Activated T-cell treated with anti-CD3 and anti-CD28 coated beads, Interleukin-2, amount 50 U/mL, for 1 hour (primary cell): ENCODE measurements around the gene NHSL2.
A peak's percentile ranks its signal among the peaks of the same experiment; 100 is the strongest.
"Not testable (repeated sequence)": the region's sequence is repeated elsewhere in the genome, so short reads cannot be mapped to it uniquely, and the experiment has no call there.

ENCODE experiments used
- DNase-seq: peaks from one replicate; pipeline ENCODE4 v3.0.0-alpha.2; 2020

Gene NHSL2

DNA sequence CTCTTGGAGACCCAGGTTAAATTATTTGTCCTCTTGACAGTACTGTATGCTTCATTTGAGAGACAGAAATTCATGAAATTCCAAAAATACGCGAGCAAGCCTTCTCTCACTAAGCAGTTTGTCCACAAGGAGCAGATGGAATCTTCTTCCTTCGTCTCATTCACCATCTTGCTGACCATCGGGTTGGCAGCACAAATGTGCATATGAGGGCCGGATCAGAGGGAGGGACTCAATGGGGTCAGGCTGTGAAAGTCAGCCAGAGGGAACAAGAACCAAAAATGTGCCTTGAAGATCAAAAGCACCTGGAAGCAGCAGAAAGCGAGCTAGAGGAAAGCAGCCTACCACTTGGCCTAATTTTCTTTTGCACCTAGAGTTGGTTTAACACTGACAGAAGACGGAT, 16.4 kb downstream of the NHSL2 start:
- no peak for DNase-seq

DNA sequence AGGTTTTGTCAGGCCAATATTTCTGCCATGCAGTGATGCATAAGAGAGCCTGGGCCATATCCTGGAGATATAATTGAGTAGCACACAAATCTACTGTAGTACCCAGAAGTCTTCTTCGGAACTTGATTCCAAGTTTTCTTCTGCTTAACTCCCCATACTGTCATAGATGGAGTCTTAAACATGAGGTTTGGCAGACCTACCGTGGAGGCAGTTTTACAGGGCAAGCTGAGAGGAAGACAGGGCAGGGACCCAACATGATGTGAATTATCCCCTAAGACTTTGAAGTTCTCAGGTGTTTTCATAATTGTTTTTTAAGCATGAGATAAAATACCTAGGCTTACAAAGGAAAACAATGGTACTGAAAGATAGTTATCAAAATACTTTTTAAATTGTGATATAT, 18.2 kb downstream of the NHSL2 start:
- DNase-seq: no peak

DNA sequence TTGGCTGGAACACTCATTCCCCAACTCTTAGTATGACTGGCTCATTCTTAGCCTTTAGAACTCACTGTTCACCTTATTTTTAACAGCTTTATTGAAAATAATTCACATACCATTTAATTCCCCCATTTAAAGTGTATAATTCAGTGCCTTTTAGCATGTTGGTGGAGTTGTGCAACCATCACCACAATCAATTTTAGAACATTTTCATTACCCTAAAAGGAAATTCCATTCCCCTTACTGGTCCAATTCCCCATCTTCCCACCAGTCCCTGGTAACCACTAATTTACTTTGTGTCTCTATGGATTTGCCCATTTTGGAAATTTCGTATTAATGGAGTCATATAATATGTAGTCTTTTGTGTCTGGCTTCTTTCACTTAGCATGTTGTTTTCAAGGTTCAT, 19.7 kb downstream of the NHSL2 start:
- DNase-seq: no peak

DNA sequence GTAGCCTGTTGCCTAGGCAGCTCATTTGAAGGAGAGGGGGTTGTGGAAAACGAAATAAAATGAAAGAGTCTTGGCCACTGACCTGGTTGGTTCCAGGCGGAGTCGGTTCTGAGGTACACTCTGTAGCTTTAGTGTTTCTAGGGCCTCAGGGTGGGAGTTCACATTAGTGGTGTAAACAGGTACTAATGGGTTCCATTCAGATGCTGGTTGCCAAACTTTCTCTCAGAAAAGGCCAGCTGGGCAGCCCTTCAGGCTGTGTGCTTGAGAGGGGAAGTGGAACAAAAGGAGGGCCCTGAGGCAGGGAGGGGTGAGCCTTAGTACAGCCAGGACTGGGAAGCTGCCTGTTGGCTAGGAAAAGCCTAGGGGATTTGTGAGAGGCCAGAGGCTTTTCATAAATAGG, 24.8 kb downstream of the NHSL2 start:
- DNase-seq: no peak

DNA sequence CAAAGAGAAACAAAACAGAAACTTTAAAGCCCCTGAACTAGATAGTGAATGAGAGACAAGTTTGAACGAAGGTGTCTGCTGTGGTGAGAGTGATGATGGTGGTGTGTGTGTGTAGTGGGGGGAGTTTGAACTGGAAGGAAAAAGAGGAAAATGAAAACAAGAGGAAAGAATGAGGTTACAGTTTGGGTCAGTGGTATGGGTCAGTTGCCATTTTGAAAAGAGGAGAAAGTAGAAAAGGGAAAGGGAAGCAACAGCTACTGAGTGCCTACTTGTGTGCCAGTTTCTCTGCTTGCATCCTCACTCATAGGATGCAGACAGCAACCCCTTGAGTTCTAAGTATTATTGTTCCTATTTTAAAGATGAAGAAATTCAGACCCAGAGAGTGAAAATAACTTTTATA, 26.0 kb downstream of the NHSL2 start:
- DNase-seq: no peak

DNA sequence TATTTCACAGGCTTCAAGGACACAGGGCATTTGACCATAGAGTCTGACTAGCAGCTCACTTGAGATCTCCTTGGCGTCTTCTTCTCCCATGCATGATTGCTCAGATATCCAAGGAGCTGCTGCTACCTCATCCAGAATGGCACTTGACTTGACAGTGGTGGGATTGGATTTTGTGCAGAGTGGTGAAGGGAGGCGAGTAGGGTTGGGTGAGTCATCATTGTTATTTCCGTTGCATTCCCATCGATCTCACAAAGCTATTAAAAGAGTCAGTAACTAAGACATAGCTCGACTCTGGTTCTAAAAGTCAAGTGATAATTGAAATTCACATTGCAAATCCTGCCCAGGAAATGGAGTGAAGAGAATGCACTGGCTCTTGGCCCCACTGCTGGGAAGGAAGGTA, 27.7 kb downstream of the NHSL2 start:
- DNase-seq: no peak

DNA sequence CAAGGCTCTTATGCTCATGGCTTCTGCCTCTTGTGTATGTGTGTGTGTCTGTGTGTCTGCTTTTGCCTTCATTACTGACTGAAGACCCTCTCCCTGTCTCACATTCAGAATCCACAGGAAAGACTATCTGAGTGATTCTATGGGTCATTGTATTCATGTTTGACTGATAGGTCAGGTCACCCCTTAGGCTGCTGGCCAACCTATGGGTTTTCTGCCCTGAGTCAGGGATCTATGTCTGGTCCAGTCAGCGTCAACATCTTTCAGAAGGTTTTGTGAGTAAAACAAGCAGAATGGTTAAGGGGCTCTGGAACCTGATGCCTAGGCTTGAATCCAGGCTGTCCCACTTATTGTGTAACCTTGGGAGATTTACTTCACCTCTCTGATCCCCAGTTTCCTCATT, 30.5 kb downstream of the NHSL2 start:
- DNase-seq: no peak

DNA sequence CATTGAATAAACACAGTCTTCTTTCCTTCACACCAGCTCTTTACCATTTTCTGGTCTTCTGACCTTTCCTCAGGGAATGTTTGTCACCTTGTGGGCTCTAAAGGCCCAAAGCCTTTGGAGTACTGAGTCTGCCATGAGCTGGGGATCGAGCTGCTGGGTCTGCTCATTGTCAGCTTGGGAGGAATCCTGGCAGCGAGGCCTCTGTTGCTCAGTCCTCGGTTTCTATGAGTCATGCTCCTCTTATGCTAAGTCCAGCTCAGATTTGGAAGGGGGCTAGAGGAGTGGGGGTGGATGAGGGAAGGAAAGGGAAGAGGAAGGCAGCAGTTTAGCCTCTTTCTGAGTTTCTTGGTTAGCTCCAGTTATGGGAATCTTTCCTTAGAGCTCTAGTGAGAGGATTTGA, 31.1 kb downstream of the NHSL2 start:
- no peak for DNase-seq

DNA sequence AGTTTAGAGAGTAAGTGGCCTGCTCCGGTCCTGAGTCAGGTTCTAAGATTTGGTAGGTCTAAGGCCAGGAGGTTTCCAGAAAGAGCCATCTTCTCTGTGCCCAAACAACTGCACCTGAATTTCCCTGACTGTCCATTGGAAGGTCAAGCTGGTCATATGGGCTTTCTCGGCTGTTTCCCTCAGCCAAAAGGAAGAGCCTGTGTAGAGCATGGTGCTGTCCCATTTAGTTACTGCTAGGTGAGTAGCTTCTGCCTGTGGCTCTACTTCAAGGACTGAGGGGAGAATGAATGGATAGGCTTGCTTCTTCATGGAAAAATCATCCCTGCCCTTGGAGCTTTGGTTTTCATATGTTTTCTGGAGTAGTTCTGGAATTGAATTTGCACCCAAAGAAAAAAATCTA, 33.7 kb downstream of the NHSL2 start:
- DNase-seq: no peak

DNA sequence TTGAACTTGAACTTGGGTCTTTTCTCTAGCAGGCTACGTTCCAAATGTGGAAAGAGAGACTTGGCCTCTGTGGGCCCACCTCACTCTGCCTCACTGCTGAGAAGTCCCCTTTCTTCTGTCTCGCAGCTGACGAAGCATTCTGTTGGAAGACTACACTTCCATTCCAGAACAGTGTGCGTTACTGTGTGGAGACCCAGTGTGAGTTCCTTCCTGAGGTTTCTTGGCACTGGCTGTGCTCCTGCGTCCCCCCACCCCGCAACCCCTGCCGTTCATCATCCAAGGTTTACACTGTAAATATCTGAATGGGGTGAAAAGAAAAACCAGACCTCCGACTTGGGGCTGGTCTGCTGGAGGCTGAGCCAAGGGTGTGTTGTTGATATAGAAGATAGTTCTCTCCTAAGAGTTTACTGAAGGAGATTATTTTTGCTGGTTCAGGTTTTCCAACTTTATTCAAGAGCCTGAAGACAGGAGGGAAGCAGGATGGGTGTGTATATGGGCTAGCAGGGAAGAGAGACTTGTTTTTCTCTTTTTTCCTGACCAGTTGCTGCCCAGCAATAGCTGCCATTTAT, 34.7 kb downstream of the NHSL2 start:
- no peak for DNase-seq

DNA sequence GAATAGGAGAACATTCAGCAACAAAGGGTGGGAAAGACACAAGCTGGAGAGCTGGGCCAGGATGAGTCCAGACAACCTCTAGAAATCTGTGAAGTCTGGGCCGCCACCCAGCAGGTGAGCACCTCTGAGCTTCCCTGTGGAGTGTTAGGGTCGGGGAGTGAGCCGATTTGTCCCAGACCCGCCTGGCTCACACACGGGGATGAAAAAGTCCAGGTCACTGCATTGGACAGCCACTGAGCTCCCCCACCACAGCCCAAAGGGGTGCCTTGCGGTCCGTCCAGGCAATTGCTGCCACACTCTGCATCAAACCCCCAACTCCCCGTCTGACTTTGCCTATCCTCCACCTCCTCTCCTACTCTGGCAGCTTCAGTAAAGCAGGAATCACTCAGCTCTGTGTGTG, 38.7 kb downstream of the NHSL2 start:
- no peak for DNase-seq

DNA sequence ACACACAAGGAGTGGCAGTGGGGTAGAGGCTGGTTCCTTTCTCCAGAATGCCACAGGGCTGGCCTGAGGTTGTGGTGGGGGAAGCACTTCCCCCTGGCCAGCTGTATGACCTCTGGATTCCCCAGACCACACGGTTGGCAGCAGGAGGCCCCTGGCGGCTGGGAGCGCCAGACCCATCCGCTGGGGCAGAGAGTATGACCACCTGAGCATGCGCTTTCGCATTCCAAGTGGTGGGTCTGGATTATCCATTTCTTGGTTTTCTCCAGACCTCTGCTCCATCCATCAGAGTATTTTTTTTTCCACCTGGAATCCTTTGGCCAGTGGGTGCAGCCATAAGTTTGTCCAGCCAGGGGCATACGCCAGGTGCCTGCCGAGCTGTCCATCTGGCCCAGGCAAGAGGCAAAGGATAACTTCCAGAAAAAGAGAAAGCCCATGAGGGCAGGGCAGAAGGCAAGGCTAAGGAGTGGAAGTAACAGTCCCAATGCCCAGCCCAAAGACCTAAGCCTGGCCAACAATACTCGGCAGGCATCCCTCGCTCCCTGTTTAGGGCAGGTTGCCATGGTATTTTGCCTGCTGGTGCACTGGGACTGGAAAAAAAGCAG, 39.3 kb downstream of the NHSL2 start:
- no peak for DNase-seq

DNA sequence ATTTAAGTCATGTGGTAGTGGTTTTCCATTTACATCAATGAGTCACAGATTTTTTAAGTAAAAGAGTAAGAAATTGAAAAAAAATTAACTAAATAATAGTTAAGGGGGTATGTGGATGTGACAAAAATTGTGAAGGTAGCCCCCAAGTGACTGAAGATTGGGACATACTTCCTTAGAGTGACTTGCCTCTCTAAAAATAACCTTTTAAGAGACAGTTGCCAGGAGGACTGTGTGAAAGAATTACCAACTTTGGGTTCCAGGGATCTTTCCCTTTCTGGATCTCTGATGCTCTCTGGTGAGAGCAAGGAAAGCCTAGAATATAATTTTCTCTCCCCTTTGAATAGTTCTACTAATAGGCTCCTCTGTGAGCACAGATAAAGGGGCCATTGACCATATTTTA, 42.7 kb downstream of the NHSL2 start:
- no peak for DNase-seq

DNA sequence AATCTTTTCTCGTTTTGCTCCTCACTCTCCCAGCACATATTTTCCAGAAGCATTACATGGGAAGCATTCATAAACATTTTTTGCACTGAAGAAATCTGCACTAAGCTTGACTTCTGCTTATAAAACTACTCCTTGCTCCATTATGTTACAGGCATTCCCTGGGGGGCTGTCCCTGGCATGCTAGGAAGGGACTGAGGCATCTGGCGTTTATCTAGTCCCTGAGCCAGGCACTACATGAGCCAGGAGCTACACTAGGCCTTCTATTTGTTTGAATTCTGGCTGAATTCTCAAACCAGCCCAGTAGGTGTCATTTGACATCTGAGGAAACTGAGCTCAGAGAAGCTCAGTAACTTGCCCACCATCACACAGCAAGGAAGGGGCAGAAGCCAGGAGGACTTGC, 43.3 kb downstream of the NHSL2 start:
- no peak for DNase-seq

DNA sequence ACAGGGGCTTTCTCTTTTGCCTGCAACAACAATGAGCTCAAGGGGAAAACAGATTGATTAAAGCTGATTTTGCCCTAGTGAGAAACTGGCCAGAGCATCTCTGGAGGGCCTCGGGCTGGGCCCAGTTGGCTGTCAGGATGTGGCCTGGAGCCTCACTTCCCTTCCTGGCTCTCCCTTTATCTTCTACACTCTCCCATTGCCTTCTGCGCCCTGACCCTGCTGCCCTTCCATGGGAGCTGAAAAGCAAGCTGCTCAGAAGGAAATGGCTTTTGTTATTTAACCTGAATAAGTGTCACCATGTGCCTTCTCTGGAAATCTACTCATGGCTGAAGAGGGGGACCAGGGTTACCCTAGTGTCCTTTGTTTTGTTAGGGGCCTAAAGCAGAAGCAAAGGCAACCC, 43.8 kb downstream of the NHSL2 start:
- no peak for DNase-seq

DNA sequence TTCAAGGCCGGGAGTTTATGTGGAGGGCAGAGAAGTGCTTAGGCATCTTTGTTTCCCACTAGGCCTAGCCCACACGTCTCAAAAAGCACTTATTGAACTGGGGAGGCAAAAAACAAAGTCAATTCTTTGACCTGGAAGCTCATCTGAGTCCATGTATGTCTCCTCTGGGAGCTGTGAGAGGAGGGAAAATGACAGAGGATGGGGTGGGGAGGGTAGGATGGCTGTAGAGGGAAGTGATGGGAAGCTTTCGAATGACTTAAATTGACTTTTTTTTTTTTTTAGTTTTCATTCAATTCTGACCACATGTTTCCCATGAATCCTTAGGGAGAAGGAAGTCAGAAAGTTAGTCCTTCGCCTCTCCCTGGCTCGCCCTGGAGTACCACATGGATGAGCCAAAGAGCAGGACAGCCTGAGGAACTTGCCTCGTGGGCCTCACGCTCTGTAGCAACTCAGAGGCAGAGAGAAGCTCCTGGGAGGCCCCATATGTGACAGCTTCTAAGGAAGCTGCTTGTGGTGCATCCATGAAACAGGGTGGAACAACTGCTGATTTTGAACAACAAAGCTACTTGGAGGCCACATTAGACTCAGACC, 45.0 kb downstream of the NHSL2 start:
- DNase-seq: no peak

DNA sequence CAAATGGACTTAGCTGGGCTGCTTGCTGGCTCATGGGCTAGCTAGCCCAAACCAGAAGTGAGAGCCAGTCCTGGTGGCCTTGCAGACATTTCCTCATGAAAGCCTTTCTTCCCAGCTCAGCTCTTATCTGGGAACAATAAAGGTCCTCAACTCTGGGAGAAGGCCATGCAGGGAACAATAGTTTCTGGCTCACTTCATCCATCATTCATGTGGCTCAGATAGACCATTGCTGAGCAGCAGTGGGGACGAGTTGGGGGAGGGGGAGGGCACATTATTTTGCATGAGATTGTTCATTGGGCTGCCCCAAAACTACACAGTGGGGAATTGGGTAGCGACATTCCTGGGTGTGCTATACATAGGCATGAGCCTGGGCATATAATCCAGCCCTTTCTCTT, 47.6 kb downstream of the NHSL2 start:
- DNase-seq: no peak

DNA sequence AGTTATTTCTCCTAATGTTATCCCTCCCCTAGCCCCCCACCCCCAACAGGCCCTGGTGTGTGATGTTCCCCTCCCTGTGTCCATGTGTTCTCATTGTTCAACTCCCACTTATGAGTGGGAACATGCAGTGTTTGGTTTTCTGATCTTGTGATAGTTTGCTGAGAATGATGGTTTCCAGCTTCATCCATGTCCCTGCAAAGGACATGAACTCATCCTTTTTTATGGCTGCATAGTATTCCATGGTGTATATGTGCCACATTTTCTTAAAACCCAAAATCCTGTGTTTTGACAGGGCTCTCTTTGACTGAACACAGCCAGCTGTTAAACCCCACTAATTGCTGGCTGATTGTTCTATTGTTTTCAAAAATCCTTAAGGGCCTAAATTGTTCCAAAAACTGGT, 53.5 kb downstream of the NHSL2 start:
- DNase-seq: not testable (repeated sequence)

DNA sequence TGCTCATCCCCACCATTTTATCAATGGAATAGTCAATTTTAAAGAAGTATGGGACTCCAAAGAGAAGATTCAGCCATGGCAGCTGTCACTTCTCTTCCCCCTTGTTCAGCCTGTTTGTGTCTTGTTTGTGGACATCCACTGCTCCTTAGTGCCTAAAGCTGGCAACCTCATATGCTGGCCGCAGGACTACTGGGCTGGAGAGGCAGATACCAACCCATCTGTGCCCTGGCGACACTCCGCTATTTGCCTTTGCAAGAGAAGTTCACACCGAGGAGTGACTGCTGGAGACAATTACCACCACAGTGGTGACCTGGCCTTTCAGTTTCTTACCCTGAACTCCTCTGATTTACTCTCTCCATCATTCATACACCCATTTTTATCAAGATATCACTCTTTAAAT, 64.3 kb downstream of the NHSL2 start:
- DNase-seq: no peak

DNA sequence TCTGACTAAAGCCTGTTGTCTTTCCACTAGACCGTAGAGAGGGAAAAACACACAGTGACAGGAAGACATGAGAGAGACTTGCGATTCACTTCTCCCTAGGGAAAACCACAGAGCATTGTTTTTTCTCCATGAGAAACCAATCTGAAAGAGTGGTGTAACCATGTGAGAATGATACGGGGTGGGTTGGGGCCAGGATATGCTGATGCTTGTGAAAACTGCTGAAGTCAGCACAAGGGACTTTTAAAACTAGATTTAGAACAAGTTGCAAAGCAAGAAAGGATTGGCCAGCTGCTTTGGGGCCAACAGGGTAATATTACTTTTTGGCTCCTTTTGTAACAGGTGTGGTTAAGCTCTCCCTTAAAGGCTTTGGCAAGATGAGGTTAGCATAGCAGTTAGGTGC, 66.1 kb downstream of the NHSL2 start:
- no peak for DNase-seq

DNA sequence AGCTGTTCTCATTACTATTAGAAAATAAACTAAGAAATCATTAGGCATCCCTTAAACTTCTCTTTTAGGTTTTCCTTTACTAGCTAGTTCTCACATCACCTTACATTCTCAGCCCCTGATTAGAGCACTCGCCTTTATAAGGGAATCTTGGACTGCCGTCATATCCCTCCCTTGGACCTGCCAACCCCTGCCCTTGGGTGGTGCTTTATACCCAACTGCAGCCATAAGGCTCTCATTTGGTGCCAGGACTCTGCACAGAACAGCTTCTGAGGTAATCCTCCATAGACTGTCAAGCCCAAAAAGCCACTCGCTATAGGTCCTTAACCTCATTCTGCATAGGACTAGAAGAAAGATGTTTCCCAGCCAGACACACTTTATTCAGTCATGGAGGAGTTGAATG, 67.5 kb downstream of the NHSL2 start:
- no peak for DNase-seq

DNA sequence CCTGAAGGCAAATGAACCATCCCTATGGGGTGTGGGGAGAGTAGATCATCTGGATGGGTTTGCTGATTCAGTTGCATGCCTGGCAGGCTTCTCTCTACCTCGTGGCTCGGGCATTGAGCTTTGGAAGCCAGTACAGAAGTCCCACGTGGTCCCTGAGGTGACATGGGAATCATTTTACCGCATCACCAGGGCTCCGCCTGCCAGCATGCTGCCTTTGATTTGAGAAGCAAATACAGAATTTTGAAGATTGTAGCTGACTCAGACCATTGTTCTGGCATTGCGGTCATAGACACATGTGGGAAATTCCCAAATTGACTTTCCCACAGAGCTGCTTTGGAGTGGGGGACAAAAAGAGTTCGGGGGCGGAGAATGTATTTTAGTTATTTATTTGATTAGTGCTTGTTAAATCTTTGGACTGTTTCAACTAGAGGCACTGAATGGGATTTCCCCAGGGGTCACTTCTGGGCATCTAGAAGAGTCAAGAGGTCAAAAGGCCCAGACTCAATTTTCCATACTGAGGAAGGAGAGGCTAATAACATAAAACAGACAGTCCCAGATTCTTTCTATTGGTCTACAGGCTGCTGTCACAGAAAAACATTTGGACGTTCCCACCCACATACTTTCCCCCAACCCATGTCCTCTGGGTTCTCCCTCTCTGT, 79.3 kb downstream of the NHSL2 start:
- DNase-seq: no peak

DNA sequence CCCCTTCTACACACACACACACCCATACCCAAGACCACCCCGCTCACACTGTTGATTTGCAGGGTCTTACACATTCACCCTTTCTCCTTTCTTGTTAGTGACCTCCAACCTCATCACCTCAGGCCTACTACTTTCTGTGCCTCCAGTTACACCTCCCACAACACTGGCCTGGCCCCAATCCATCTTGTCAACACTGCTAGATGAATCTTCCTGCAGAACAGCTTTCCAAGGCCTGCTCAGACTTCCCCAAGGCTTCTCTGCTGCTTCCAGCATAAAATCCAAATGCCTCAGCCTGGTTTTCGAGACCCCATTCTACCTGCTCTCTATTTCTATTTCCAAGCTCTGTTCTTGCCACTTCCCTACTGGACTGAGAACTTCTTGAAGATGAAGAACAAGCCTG, 79.9 kb downstream of the NHSL2 start:
- DNase-seq: no peak

DNA sequence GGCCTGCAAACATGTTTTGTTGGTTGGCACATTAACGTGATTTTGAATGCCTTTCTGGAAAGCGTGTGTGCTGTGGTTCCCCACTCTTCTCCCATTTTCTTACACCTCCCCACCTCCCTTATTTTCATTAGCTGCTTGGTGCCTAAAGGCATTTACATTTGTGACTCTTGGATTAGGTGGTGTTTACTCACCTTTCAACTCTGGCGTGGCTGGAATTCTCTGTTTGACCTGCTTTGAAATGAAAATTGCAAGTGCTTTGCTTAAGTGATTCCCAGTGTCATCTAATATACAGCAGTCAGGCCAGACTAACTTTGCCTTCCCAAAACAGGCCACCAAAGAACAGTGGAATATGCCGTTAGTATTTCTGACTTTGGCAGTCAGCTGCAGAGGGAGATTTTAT, 80.5 kb downstream of the NHSL2 start:
- DNase-seq: no peak

DNA sequence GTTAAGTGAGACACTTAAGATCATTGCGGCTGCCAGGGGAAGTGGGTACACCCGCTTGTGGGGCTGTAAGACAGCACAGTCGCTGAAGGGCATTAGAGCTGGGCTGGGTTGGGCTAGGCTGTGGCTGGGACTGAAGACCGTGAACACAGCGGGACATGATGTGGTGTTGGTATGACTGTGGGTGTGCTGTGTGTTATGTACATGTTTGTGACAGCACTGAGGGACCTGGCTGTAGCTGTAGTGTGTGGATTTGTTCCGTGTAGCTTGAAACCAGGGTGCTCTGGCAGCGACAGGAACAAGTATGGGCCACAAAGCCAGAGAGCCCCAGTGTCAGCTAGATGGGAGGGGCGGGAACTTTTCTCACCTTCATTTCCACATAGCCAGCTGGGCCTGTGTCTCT, 82.1 kb downstream of the NHSL2 start:
- peak; percentile 46 for DNase-seq
